Activated T-cell treated with anti-CD3 and anti-CD28 coated beads, Interleukin-2, amount 50 U/mL, for 4 hours (primary cell): ENCODE measurements around the gene FNDC11. TPM values are rescaled to one million over a fixed set of nuclear protein-coding genes. Genes with fewer than 3 reads are reported as not detected.

Experiments used
- ATAC-seq, 2 donors: fragments of 200-7000 bp; cut with Tn5 transposase; one replicate each; pipeline ENCODE4 v1.10.0; 2021
- DNase-seq: peaks from one replicate; pipeline ENCODE4 v3.0.0-alpha.2; 2020
- H3K27me3 Mint-ChIP-seq: one replicate; pipeline ENCODE4 v1.8.0; 2021; ENCODE audit warnings: low read depth, mixed read lengths
- H3K36me3 Mint-ChIP-seq: one replicate; pipeline ENCODE4 v1.8.0; 2022; ENCODE audit warnings: mixed read lengths; ENCODE audit not compliant: insufficient read depth
- H3K4me1 Mint-ChIP-seq: one replicate; pipeline ENCODE4 v1.8.0; 2021; ENCODE audit warnings: low read depth, mixed read lengths
- H3K4me3 Mint-ChIP-seq: one replicate; pipeline ENCODE4 v1.8.0; 2021; ENCODE audit warnings: mild to moderate bottlenecking, moderate library complexity, mixed read lengths
- H3K9me3 Mint-ChIP-seq: one replicate; pipeline ENCODE4 v1.8.0; 2021; ENCODE audit warnings: mixed read lengths
- total RNA-seq, 3 donors: library from RNA; stranded (reverse); gene quantifications; one replicate each; pipeline ENCODE4 v1.2.1, GENCODE V29; 2021

FNDC11 gene
- total RNA-seq, 3 donors from 2014 or later, result 0.13 to 0.19 (median 0.18) TPM

- H3K36me3 Mint-ChIP-seq, result no peaks in the 10 kb centered on the region
- H3K4me3 Mint-ChIP-seq, result no peak overlapping the region
- DNase-seq (peak; percentile 70), ATAC-seq (peak; percentile 97 to 99)
- peaks cover 3% of the 10 kb centered on the region for H3K4me1 Mint-ChIP-seq
- no peaks in the 10 kb centered on the region for H3K27me3 Mint-ChIP-seq
- H3K9me3 Mint-ChIP-seq, result no peaks in the 10 kb centered on the region
Observed at GRCh38 chr20:63580796-63581461, 27.0 kb downstream of the FNDC11 start.

- no peaks in the 10 kb centered on the region for H3K9me3 Mint-ChIP-seq
- peaks cover 3% of the 10 kb centered on the region for H3K36me3 Mint-ChIP-seq
- DNase-seq, result no peak
- peaks cover 8% of the 10 kb centered on the region for H3K4me1 Mint-ChIP-seq
- ATAC-seq, result no peak
- no peak overlapping the region for H3K4me3 Mint-ChIP-seq
- H3K27me3 Mint-ChIP-seq, result no peaks in the 10 kb centered on the region
Observed at GRCh38 chr20:63582382-63583063, 28.6 kb downstream of the FNDC11 start.

- ATAC-seq, result no peak
- H3K27me3 Mint-ChIP-seq, result no peaks in the 10 kb centered on the region
- H3K4me3 Mint-ChIP-seq, result no peak overlapping the region
- no peaks in the 10 kb centered on the region for H3K9me3 Mint-ChIP-seq
- H3K4me1 Mint-ChIP-seq, result peaks cover 13% of the 10 kb centered on the region
- DNase-seq, result no peak
- H3K36me3 Mint-ChIP-seq, result peaks cover 12% of the 10 kb centered on the region
Observed at GRCh38 chr20:63585616-63586565, 31.9 kb downstream of the FNDC11 start.

- peaks cover 15% of the 10 kb centered on the region for H3K36me3 Mint-ChIP-seq
- no peak for ATAC-seq
- peaks cover 12% of the 10 kb centered on the region for H3K4me1 Mint-ChIP-seq
- no peaks in the 10 kb centered on the region for H3K9me3 Mint-ChIP-seq
- DNase-seq, result no peak
- H3K4me3 Mint-ChIP-seq, result no peak overlapping the region
- H3K27me3 Mint-ChIP-seq, result no peaks in the 10 kb centered on the region
Observed at GRCh38 chr20:63586797-63587196, 32.8 kb downstream of the FNDC11 start.

- Mint-ChIP-seq H3K4me3 (no peak overlapping the region), H3K9me3 (no peaks in the 10 kb centered on the region), H3K27me3 (no peaks in the 10 kb centered on the region), H3K36me3 (peaks cover 17% of the 10 kb centered on the region), H3K4me1 (peaks cover 12% of the 10 kb centered on the region)
- no peak for ATAC-seq
- no peak for DNase-seq
Observed at GRCh38 chr20:63587256-63587655, 33.3 kb downstream of the FNDC11 start.

- Mint-ChIP-seq H3K4me1 (peaks cover 12% of the 10 kb centered on the region), H3K36me3 (peaks cover 18% of the 10 kb centered on the region), H3K27me3 (no peaks in the 10 kb centered on the region), H3K4me3 (no peak overlapping the region), H3K9me3 (no peaks in the 10 kb centered on the region)
- ATAC-seq, result no peak
- DNase-seq, result no peak
Observed at GRCh38 chr20:63587776-63588591, 34.0 kb downstream of the FNDC11 start.

GRCh38 chr20:63588641-63589041 lies 34.7 kb downstream of the FNDC11 start:
- H3K9me3 Mint-ChIP-seq, result no peaks in the 10 kb centered on the region
- no peak for ATAC-seq
- no peak for DNase-seq
- H3K4me3 Mint-ChIP-seq, result no peak overlapping the region
- no peaks in the 10 kb centered on the region for H3K27me3 Mint-ChIP-seq
- H3K36me3 Mint-ChIP-seq, result peaks cover 23% of the 10 kb centered on the region
- peaks cover 12% of the 10 kb centered on the region for H3K4me1 Mint-ChIP-seq

GRCh38 chr20:63589261-63590217 lies 35.6 kb downstream of the FNDC11 start:
- H3K4me3 Mint-ChIP-seq, result no peak overlapping the region
- DNase-seq (no peak), ATAC-seq (no peak)
- no peaks in the 10 kb centered on the region for H3K9me3 Mint-ChIP-seq
- H3K27me3 Mint-ChIP-seq, result no peaks in the 10 kb centered on the region
- peaks cover 12% of the 10 kb centered on the region for H3K4me1 Mint-ChIP-seq
- H3K36me3 Mint-ChIP-seq, result peaks cover 26% of the 10 kb centered on the region

- DNase-seq, result no peak
- no peaks in the 10 kb centered on the region for H3K9me3 Mint-ChIP-seq
- peaks cover 31% of the 10 kb centered on the region for H3K36me3 Mint-ChIP-seq
- no peak for ATAC-seq
- no peak overlapping the region for H3K4me3 Mint-ChIP-seq
- H3K27me3 Mint-ChIP-seq, result no peaks in the 10 kb centered on the region
- peaks cover 12% of the 10 kb centered on the region for H3K4me1 Mint-ChIP-seq
Observed at GRCh38 chr20:63590218-63591146, 36.5 kb downstream of the FNDC11 start.

GRCh38 chr20:63591147-63591533 lies 37.2 kb downstream of the FNDC11 start:
- H3K4me1 Mint-ChIP-seq, result peaks cover 12% of the 10 kb centered on the region
- H3K36me3 Mint-ChIP-seq, result peaks cover 32% of the 10 kb centered on the region
- no peaks in the 10 kb centered on the region for H3K27me3 Mint-ChIP-seq
- H3K9me3 Mint-ChIP-seq, result no peaks in the 10 kb centered on the region
- no peak overlapping the region for H3K4me3 Mint-ChIP-seq
- no peak for DNase-seq
- ATAC-seq, result no peak

GRCh38 chr20:63591786-63592355 lies 37.9 kb downstream of the FNDC11 start:
- Mint-ChIP-seq H3K27me3 (no peaks in the 10 kb centered on the region), H3K36me3 (peaks cover 32% of the 10 kb centered on the region), H3K4me3 (no peak overlapping the region), H3K4me1 (peaks cover 12% of the 10 kb centered on the region), H3K9me3 (no peaks in the 10 kb centered on the region)
- ATAC-seq, result no peak
- DNase-seq, result no peak

GRCh38 chr20:63592661-63593060 lies 38.7 kb downstream of the FNDC11 start:
- Mint-ChIP-seq H3K27me3 (no peaks in the 10 kb centered on the region), H3K9me3 (no peaks in the 10 kb centered on the region), H3K4me3 (no peak overlapping the region), H3K4me1 (peaks cover 6% of the 10 kb centered on the region), H3K36me3 (peaks cover 29% of the 10 kb centered on the region)
- ATAC-seq, result no peak
- no peak for DNase-seq
